ENCODE data around the gene SLCO2B1.
A peak's percentile ranks its signal among the peaks of the same experiment; 100 is the strongest.

The SLCO2B1 gene

GRCh38 chr11:75145972-75146519, 4.9 kb upstream of the SLCO2B1 start:
- no peak for DNase-seq

DNA sequence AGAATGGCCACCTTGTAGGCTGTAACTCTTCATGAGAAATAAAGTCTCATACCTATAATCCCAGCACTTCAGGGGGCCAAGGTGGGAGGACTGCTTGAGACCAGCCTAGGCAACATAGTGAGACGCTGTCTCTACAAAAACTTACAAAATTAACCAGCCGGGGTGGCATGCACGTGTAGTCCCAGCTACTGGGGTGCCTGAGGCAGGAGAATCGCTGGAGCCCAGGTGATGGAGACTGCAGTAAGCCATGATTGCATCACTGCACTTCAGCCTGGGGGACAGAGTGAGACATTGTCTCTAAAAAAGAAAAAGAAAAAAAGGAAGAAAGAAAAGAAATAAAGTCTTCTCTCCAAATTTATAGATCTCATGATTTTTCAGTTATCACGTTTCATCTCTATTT, 4.2 kb upstream of the SLCO2B1 start:
- no peak for DNase-seq

DNA sequence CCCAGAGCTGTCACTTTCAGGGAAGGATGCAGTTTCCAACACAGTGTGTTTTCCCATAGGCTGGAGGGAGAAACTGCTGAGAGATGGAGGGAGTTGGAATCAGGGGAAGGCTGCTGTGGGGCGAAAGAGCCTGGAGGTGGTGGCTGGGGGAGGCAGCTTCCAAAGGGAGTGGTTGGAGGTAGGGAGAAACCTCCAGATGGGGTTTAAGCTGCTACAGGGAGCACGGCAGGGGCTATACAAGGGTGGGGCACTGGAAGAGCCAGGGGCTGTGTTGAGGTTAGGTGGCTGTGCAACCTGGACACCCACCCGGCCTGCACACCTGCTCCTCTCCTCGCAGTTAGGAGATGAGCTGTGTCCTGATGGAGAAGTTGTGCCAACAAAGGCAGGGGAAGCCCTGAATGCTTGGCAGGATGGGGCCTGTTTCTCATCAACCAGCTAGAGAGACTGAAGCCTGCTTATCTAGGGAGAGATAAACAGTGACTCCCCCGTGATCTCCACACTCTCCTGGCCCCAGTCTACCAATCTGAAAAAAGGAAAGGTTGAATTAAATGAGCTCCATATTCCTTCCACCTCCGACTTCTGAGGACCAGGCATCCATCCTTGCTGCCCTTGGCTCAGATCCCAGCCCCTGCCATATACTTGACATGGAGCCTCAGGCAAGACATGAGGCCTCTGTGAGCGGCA, 3.6 kb upstream of the SLCO2B1 start:
- DNase-seq: no peak

GRCh38 chr11:75147875-75148263, 3.0 kb upstream of the SLCO2B1 start:
- DNase-seq: no peak

DNA sequence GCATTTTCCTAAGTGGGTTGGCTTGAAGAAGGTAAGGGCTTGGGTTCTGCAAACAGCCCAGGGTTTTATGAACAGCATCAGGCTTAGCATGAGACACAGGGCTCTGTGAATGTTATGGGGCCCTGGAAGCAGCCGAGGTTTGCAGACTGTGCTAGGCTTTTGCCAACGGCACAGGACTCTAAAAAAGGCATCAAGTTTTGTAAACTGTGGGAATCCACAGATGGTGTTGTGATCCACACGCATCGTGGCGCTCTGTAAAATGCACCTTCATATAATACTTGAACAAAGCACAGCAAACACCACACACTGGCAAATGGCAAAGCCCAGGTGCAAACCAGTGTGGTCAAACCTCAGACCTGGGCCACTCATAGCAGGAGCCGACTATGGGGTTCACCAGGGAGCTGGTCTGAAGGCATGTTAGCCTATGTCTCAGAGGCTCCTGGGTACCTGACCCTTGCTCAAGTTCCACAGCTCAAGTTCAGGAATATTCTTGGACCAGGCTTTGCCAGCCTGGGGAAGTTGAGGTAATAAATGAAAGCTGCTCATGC, 2.4 kb upstream of the SLCO2B1 start:
- DNase-seq: no peak

DNA sequence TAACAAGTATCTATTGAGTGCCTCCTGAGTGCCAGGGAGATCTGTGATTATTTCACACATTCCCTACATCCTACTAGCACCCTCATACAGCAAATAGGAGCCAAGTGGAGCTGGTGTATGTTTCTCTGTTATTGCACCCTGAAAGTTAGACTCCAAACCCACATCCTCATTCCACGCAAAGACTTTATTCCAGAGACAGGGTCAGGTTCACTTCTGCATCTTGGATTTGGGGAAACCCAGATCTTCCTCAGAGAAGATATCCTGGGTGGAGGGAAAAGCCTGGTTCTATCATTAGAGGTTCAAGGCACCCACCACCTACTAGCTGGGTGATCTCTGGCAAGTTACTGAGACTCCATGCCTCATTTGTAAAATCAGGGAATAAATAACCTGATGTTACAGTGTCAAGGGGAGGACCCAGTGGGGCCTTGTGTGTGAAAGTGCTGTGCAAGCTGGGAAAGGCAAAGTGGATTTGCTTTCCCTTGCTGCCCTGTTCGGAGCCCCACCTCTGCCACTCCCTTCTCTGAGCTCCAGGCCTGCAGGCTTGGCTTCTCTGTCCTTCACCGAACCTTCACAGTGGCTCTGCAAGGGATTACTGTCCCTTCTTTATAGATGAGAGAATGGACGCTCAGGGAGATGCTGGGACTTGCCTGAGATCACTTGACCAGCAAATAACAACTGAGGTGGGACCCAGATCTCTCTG, 991 bp upstream of the SLCO2B1 start:
- DNase-seq: no peak

GRCh38 chr11:75151346-75152047, 590 bp downstream of the SLCO2B1 start:
- DNase-seq: no peak

GRCh38 chr11:75152090-75152489, 1.2 kb downstream of the SLCO2B1 start:
- DNase-seq: no peak

- no peak for DNase-seq
These were observed 1.9 kb downstream of the SLCO2B1 start for GRCh38 chr11:75152651-75153427.

DNA sequence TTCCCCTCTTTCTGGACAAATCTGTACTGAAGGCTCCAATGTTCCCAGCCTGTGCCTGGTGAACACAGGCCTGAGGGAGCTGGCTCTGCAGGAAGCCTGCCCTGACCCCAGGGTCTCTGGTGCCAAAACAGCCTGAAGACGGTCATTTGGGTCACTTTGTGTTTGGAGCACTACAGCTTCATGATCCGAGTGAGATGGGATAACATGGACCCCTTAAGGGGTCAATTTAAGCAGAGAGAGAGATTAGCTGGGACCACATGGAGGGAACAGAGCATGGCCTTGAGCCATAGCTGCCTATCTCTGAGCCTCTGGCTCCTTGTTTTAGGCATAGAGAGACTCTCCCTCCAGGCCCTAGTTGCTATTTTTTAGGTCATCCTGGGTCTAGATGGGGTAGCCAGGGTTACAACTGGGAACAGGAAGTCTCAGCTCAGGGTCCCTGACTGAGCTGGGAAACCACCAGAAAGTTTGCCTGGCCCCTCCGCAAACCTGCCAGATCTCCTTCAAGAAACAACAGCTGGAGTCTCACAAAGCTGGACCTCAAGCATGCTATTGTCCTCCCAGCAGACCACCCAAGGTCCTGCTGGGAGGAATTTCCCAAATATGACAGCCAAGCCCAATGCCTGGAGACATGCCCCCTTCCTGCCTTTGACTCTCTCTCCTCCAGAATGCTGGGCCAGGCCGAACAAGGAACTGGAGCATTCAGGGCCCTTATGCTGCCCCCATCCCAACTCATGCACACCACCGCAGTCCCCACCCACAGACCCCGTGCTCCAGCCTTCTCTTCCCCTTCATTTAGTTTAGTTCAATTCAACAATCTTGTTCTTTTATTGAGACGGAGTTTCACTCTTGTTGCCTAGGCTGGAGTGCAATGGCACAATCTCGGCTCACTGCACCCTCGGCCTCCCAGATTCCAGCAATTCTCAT, 4.0 kb downstream of the SLCO2B1 start:
- DNase-seq: no peak

- peak; percentile 59 for DNase-seq
These were observed 4.9 kb downstream of the SLCO2B1 start for GRCh38 chr11:75155570-75156422.

DNA sequence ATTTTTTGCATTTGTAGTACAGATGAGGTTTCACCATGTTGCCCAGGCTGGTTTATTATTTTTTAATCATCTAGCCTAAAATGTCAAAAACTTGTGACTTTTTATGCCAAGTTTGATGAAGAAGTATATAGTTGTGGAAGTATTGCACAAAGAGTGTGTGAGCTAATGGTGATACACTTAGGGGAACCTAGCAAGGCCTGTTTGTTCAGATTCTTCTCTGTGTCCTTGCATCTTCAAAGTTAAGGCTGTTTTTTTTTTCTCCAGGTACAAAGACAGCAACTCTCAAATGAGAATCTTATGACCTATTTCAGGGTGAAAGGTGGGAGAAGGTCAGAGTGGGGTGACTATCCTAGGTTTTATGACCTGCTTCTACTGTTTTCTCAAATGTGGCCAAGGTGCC, 7.3 kb downstream of the SLCO2B1 start:
- DNase-seq: no peak

GRCh38 chr11:75158696-75159150, 7.8 kb downstream of the SLCO2B1 start:
- DNase-seq: no peak

DNA sequence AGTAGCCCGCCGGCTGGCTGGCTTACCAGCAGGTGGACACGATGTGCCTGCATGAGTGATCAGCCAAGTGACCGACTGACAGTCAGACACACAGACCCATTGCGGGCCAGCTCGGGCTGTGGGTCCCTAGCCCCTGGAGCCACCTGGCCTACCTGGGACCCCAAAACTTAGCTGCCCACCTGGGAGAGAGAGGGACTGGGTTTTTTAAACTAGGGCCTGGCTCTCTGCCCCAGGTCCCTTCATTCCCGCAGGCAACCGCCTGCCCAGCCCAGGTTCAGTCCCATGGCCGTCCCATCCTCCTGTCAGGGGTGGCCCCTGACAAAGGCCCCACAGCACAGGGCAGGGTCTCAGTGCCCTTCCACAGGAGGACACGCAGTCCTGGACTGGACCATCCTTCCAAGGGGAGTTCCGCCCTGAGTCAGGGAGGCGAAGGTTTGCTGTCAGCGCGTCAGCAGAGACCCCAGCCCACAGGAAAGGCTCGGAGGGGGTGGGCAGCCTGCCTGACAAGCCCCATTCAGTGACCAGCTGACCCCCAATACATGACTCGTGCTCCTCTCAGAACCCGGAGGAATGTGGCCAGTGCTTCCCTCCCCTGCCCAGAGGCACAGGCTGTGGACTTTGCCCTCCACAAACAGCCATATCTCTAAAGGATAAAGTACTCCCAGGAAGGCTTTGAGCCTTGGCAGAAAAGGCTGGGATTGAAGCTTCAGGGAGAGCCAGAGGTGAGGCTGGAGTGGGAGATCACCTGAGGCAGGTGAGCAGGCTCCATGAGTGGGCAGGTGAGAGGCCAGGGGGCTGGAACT, 8.4 kb downstream of the SLCO2B1 start:
- DNase-seq: no peak

DNA sequence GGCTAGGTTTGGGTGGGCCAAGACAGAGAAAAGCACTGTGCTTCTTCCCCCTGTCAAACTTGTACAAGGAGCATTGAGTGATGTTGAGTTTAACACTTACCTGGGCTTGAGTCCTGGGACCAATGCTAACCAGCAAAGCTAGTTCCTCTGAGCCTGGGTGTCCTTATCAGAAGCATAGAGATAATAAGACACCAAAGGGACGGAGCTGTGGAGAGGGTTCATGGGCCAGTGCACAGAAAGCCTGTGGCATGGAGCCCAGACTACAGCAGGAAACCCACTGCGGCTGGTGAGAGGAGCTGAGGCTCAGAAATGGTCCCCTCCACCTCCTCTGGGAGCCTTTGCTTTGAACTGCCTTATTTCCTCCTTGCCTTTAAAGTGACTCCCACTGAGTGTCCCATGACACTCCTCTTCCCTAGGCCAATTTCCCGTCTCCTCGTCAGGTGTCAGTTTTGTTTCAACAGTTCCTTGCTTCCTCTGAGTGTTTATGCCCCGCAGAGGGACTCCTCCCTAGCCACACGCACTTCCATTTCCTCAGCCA, 9.4 kb downstream of the SLCO2B1 start:
- DNase-seq: no peak

DNA sequence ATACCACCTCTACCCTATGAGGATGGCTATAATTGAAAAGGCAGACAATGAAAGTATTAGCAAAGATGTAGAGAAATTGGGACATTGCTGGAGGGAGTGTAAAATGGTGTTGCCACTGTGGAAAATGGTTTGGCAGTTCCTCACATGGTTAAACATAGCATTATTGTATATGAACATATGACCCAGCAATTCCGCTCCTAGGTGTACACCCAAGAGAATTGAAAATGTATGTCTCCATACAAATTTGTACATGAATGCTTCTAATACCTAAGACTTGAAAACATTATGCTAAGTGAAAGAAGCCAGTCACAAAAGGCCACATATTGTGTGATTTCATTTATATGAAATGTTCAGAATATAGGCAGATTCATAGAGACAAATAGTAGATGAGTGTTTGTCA, 10.0 kb downstream of the SLCO2B1 start:
- no peak for DNase-seq

GRCh38 chr11:75161506-75162095, 10.7 kb downstream of the SLCO2B1 start:
- DNase-seq: no peak

GRCh38 chr11:75162954-75163353, 12.0 kb downstream of the SLCO2B1 start:
- DNase-seq: no peak

Measured in EL (cell line).